A673 (cell line): ENCODE measurements around the gene BEAN1.

Experiments
- EZH2 ChIP-seq: fragments of 200-600 bp; sonication (generic); IDR thresholded peaks from 2 replicates; pipeline ENCODE4 v1.6.1; 2017; ENCODE audit warnings: borderline replicate concordance, low read depth, mild to moderate bottlenecking, mixed read lengths, antibody characterized with exemption, low read length; ENCODE audit not compliant: poor library complexity, severe bottlenecking
- TF ChIP-seq, protein P1 (sequence below): fragments of 300-800, 200-600 bp; sonication (generic); conservative IDR thresholded peaks from 2 replicates; pipeline ENCODE4 v1.5.1; 2017; ENCODE audit warnings: low read depth, mild to moderate bottlenecking, antibody characterized with exemption, low read length, moderate library complexity, mixed read lengths

DNA sequence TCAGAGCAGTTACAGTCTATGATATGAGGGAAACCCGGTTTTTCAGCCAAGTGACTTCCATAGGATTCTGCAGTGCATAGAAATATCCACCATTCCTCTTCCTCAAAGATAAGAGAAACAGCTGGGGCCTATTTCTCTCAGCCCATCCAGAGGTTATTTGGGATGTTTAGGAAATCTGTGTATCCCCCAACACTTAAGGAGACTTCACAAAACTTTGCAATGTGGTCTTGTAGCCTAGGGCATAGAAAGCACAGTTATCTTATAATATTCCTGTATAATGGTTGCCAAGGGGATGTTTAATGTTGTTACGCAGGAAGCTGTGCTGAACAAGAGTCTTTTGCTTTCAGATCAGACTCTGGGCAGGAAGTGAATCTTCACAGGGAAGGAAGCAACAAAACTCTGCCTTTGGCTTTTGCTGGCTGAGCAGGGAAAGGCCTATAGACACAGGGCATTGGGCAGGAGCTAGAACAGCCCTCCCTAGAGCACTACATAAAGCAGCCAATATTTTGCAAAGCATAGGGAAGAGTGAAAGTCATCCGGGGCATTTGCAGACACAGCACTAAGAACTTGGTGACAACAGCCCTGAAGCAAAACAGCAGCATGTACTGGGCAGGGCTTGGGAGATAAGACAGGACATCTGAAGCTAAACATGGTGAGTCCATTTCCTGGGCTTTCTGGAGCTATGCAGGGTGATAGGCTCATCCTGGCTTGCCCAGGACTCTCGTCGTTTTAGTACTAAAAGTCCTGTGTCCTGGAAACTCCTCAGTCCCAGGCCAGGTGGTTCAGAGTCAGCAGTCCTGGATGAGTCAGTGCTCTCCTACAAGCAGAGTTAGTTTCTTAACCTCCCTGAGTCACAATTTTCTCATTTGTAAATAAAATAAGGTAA lies 18.7 kb upstream of the BEAN1 start:
- TF ChIP-seq, protein P1, sequence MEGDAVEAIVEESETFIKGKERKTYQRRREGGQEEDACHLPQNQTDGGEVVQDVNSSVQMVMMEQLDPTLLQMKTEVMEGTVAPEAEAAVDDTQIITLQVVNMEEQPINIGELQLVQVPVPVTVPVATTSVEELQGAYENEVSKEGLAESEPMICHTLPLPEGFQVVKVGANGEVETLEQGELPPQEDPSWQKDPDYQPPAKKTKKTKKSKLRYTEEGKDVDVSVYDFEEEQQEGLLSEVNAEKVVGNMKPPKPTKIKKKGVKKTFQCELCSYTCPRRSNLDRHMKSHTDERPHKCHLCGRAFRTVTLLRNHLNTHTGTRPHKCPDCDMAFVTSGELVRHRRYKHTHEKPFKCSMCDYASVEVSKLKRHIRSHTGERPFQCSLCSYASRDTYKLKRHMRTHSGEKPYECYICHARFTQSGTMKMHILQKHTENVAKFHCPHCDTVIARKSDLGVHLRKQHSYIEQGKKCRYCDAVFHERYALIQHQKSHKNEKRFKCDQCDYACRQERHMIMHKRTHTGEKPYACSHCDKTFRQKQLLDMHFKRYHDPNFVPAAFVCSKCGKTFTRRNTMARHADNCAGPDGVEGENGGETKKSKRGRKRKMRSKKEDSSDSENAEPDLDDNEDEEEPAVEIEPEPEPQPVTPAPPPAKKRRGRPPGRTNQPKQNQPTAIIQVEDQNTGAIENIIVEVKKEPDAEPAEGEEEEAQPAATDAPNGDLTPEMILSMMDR: no peak
- no peak for TF ChIP-seq EZH2
